ENCODE results near the gene PDHX. TPM values are rescaled to one million over a fixed set of nuclear protein-coding genes. Genes with fewer than 3 reads are reported as not detected.

Gene PDHX
- total RNA-seq, 1 donor from 2014 or later: 30.5 TPM

- no peak overlapping the region for H3K4me3 ChIP-seq (ENCODE audit: low read depth, low read length)
- H3K36me3 ChIP-seq (ENCODE audit: control insufficient read depth, insufficient read depth, low read length): no peaks in the 10 kb centered on the region
- H3K27me3 ChIP-seq (ENCODE audit: control insufficient read depth, insufficient read depth, low read length): no peaks in the 10 kb centered on the region
- no peak for DNase-seq (ENCODE audit: low read depth)
- TF ChIP-seq, protein P1, sequence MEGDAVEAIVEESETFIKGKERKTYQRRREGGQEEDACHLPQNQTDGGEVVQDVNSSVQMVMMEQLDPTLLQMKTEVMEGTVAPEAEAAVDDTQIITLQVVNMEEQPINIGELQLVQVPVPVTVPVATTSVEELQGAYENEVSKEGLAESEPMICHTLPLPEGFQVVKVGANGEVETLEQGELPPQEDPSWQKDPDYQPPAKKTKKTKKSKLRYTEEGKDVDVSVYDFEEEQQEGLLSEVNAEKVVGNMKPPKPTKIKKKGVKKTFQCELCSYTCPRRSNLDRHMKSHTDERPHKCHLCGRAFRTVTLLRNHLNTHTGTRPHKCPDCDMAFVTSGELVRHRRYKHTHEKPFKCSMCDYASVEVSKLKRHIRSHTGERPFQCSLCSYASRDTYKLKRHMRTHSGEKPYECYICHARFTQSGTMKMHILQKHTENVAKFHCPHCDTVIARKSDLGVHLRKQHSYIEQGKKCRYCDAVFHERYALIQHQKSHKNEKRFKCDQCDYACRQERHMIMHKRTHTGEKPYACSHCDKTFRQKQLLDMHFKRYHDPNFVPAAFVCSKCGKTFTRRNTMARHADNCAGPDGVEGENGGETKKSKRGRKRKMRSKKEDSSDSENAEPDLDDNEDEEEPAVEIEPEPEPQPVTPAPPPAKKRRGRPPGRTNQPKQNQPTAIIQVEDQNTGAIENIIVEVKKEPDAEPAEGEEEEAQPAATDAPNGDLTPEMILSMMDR (IDR thresholded peaks at IDR 0.05; ENCODE audit: insufficient read depth, low read length, poor library complexity, severe bottlenecking): no peak
These were observed 124.7 kb downstream of the PDHX start for GRCh38 chr11:35041070-35041554.

DNA sequence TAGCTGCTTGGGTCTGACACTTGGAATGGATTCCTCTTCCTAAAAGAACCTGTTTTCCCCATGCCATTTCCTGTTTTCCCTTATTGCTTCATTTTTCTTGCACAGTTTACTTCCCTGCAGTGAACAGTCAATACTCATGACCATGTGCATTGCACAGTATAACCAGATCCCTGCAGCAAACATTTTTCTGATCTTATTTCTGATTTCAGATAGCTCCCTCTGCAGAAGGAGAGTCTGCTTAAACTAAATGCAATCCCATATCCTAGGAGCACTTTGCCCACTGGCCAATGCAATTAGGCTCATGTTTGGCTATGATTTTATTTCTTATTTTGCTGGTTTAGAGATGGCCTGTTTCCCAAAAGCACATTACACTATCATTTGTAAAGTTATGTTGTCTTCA lies 125.8 kb downstream of the PDHX start:
- TF ChIP-seq, protein P1 (IDR thresholded peaks at IDR 0.05; ENCODE audit: insufficient read depth, low read length, poor library complexity, severe bottlenecking): no peak
- H3K36me3 ChIP-seq (ENCODE audit: control insufficient read depth, insufficient read depth, low read length): no peaks in the 10 kb centered on the region
- H3K27me3 ChIP-seq (ENCODE audit: control insufficient read depth, insufficient read depth, low read length): no peaks in the 10 kb centered on the region
- no peak overlapping the region for H3K4me3 ChIP-seq (ENCODE audit: low read depth, low read length)
- DNase-seq (ENCODE audit: low read depth): no peak

GRCh38 chr11:35042913-35043312 lies 126.5 kb downstream of the PDHX start:
- Histone ChIP-seq H3K27me3 (ENCODE audit: control insufficient read depth, insufficient read depth, low read length) (no peaks in the 10 kb centered on the region), H3K4me3 (ENCODE audit: low read depth, low read length) (no peak overlapping the region), H3K36me3 (ENCODE audit: control insufficient read depth, insufficient read depth, low read length) (no peaks in the 10 kb centered on the region)
- no peak for DNase-seq (ENCODE audit: low read depth)
- TF ChIP-seq, protein P1 (IDR thresholded peaks at IDR 0.05; ENCODE audit: insufficient read depth, low read length, poor library complexity, severe bottlenecking): no peak

- H3K36me3 ChIP-seq (ENCODE audit: control insufficient read depth, insufficient read depth, low read length): no peaks in the 10 kb centered on the region
These were observed 127.5 kb downstream of the PDHX start for GRCh38 chr11:35043936-35044335.

DNA sequence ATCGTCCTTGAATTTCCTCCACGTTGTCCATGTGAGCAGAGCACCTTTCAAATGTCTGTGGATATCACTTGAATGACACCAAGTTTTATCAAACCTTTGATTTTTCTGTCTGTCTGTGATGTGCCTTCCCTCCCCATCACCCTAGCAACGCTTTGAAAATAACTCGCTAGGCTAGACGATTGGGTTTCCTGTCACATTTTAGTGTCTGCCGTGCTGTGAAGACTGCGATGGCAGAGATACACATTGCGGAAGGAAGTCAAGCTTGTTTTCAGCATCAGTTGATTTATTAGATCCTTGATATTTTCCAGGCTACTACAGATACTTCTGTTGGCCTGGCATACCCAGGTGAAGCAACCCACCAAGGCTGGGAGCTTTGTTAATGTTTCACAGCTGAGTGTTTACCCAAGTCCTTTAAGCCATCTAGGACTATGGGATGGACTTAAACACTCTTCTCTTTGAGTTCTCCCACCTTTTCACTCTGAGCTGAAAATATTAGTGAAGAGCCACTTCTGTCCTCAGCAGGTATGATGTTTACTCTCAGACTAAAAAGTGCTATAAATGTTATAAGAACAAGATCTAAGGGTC lies 128.9 kb downstream of the PDHX start:
- TF ChIP-seq, protein P1 (IDR thresholded peaks at IDR 0.05; ENCODE audit: insufficient read depth, low read length, poor library complexity, severe bottlenecking): no peak
- H3K36me3 ChIP-seq (ENCODE audit: control insufficient read depth, insufficient read depth, low read length): no peaks in the 10 kb centered on the region
- DNase-seq (ENCODE audit: low read depth): no peak
- H3K4me3 ChIP-seq (ENCODE audit: low read depth, low read length): no peak overlapping the region
- no peaks in the 10 kb centered on the region for H3K27me3 ChIP-seq (ENCODE audit: control insufficient read depth, insufficient read depth, low read length)

More at GRCh38 chr11:35043936-35044335, 127.5 kb downstream of the PDHX start:
- Histone ChIP-seq H3K27me3 (ENCODE audit: control insufficient read depth, insufficient read depth, low read length) (no peaks in the 10 kb centered on the region), H3K4me3 (ENCODE audit: low read depth, low read length) (no peak overlapping the region)
- no peak for DNase-seq (ENCODE audit: low read depth)
- TF ChIP-seq, protein P1 (IDR thresholded peaks at IDR 0.05; ENCODE audit: insufficient read depth, low read length, poor library complexity, severe bottlenecking): no peak

Other genes with a start within 250 kb of the PDHX start
- gene APIP, start 239 bp upstream of the PDHX start, total RNA-seq: 11.0 and 16.5 TPM in 2 replicates
- gene CD44, start 222.6 kb downstream of the PDHX start, total RNA-seq: 268 and 336 TPM in 2 replicates

Data from kidney epithelial cell (primary cell).